NCI-H2107 treated with DMSO at 0.1 percent for 48 hours (cell line): ENCODE data around the gene MMP24.

Source experiments
- DNase-seq: peaks from one replicate; lab custom pipeline; 2025; ENCODE audit not compliant: unreplicated experiment; lab: John Stamatoyannopoulos, UW

MMP24 gene

GRCh38 chr20:35291654-35292503 is 65.4 kb downstream of the MMP24 start, which contains the start of gene FAM83C:
Gene FAM83C, minus strand, starts transcription at chr20:35292425. Its CDS starts 121 bp downstream, at chr20:35292304.
- DNase-seq = no peak

GRCh38 chr20:35292504-35293285 is 66.2 kb downstream of the MMP24 start:
- no peak for DNase-seq

GRCh38 chr20:35293303-35294292 is 67.1 kb downstream of the MMP24 start:
- no peak for DNase-seq

- no peak for DNase-seq
Observed at GRCh38 chr20:35294293-35294685, 67.8 kb downstream of the MMP24 start.

- DNase-seq = no peak
Observed at GRCh38 chr20:35295058-35295457, 68.6 kb downstream of the MMP24 start.

- no peak for DNase-seq
Observed at GRCh38 chr20:35295674-35296073, 69.2 kb downstream of the MMP24 start.

- no peak for DNase-seq
Observed at GRCh38 chr20:35296101-35296554, 69.6 kb downstream of the MMP24 start.

- no peak for DNase-seq
Observed at GRCh38 chr20:35297155-35297554, 70.7 kb downstream of the MMP24 start.

- no peak for DNase-seq
Observed at GRCh38 chr20:35297740-35298139, 71.2 kb downstream of the MMP24 start.

- DNase-seq = no peak
Observed at GRCh38 chr20:35298264-35298663, 71.8 kb downstream of the MMP24 start.

GRCh38 chr20:35299780-35300179 is 73.3 kb downstream of the MMP24 start:
- no peak for DNase-seq

- DNase-seq = no peak
Observed at GRCh38 chr20:35300469-35301262, 74.2 kb downstream of the MMP24 start.

- DNase-seq = no peak
Observed at GRCh38 chr20:35301426-35301825, 74.9 kb downstream of the MMP24 start.

GRCh38 chr20:35302421-35303335 is 76.2 kb downstream of the MMP24 start:
- no peak for DNase-seq

- DNase-seq = no peak
Observed at GRCh38 chr20:35303382-35303734, 76.9 kb downstream of the MMP24 start.

GRCh38 chr20:35303735-35304491 is 77.4 kb downstream of the MMP24 start:
- peak; percentile 78 for DNase-seq

GRCh38 chr20:35304956-35305355 is 78.5 kb downstream of the MMP24 start:
- DNase-seq = no peak
